Measurements from ENCODE around the gene OVCA2.

DNA sequence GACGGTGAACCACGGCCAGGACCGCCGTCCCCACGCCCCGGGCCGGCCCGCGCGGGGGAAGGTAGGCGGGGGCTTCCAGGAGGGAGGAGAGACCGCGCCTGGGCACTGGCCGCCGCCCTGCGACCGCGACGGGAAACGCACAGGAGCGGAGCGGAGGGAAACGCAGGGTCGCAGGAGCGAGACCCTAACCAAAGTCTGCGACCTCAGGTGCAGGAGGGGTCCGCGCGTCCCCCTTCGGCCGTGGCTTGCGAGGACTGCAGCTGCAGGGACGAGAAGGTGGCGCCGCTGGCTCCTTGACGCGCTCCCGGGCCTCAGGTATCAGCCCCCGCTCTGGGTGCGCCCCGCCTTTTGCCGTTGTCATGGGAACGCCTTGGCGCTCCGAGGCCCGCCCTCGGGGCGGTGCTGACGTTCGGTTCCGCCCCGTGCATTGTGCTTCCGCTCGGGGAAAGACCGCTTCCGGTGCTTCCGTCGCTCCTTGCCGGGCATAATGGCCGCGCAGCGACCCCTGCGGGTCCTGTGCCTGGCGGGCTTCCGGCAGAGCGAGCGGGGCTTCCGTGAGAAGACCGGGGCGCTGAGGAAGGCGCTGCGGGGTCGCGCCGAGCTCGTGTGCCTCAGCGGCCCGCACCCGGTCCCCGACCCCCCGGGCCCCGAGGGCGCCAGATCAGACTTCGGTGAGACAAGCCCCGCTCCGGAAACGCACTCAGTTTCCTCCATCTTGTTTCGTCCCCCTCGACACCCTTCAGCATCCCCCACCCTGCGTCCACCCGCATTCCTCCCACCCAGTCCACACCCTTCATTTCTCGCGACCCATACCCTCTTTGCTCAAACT is at the start of gene OVCA2:
- TF ChIP-seq, protein P1, sequence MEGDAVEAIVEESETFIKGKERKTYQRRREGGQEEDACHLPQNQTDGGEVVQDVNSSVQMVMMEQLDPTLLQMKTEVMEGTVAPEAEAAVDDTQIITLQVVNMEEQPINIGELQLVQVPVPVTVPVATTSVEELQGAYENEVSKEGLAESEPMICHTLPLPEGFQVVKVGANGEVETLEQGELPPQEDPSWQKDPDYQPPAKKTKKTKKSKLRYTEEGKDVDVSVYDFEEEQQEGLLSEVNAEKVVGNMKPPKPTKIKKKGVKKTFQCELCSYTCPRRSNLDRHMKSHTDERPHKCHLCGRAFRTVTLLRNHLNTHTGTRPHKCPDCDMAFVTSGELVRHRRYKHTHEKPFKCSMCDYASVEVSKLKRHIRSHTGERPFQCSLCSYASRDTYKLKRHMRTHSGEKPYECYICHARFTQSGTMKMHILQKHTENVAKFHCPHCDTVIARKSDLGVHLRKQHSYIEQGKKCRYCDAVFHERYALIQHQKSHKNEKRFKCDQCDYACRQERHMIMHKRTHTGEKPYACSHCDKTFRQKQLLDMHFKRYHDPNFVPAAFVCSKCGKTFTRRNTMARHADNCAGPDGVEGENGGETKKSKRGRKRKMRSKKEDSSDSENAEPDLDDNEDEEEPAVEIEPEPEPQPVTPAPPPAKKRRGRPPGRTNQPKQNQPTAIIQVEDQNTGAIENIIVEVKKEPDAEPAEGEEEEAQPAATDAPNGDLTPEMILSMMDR (IDR thresholded peaks at IDR 0.05), result peak; percentile 16 to 44 (median 36)
- peak; percentile 77 for TF ChIP-seq POLR2A (IDR thresholded peaks at IDR 0.05)

Measured in transverse colon (tissue), 3 donors.